Esophagus muscularis mucosa (tissue), 4 donors: Measurements from ENCODE around the gene PSORS1C1. TPM values are rescaled to one million over a fixed set of nuclear protein-coding genes. Genes with fewer than 3 reads are reported as not detected.
A peak's percentile ranks its signal among the peaks of the same experiment; 100 is the strongest.

Experiments
- DNase-seq: peaks from one replicate; pipeline ENCODE4 v3.0.0-alpha.2; 2017; ENCODE audit errors: extremely low spot score
- H3K27ac ChIP-seq, 4 donors: fragments of 200-600 bp; sonication (generic); replicated peaks in 1 of 4; 1 replicate in 3 of 4; 2 replicates in 1 of 4; pipeline ENCODE4 v1.5.1; 2016 to 2019; ENCODE audit warnings: mild to moderate bottlenecking in 1 of 4
- H3K27me3 ChIP-seq, 4 donors: fragments of 200-600 bp; sonication (generic); one replicate each; pipeline versions ENCODE4 v1.5.1 to v1.6.0; 2016 to 2019
- H3K36me3 ChIP-seq, 4 donors: fragments of 200-600 bp; sonication (generic); one replicate each; pipeline ENCODE4 v1.5.1; 2016 to 2019
- H3K4me1 ChIP-seq, 4 donors: fragments of 200-600 bp; sonication (generic); one replicate each; pipeline ENCODE4 v1.5.1; 2016 to 2019
- H3K4me3 ChIP-seq, 4 donors: fragments of 200-600 bp; sonication (generic); 1 replicate in 2 of 4; 2 replicates in 2 of 4; pipeline ENCODE4 v1.5.1; 2016 to 2019; ENCODE audit warnings: mild to moderate bottlenecking in 4 of 4, moderate library complexity in 1 of 4
- H3K9me3 ChIP-seq, 4 donors: fragments of 200-600 bp; sonication (generic); 1 replicate in 3 of 4; 2 replicates in 1 of 4; pipeline ENCODE4 v1.5.1; 2016 to 2019
- CTCF ChIP-seq, 3 experiments: fragments of 200-600 bp in 2 of 3; fragments of 450-650 bp in 1 of 3; sonication (generic) in 2 of 3; IDR thresholded peaks; one replicate each; pipeline ENCODE4 v1.5.1; 2017 to 2019; ENCODE audit warnings: antibody characterized with exemption in 3 of 3, mild to moderate bottlenecking in 2 of 3, moderate library complexity in 1 of 3
- EP300 ChIP-seq: sonication (generic); formaldehyde crosslinking; IDR thresholded peaks from one replicate; pipeline ENCODE4 v1.6.1; 2017; ENCODE audit warnings: antibody characterized with exemption
- POLR2A ChIP-seq: fragments of 450-650 bp; IDR thresholded peaks from one replicate; pipeline ENCODE4 v1.6.1; 2017; ENCODE audit warnings: antibody characterized with exemption, moderate library complexity, mild to moderate bottlenecking, low read depth
- POLR2AphosphoS5 ChIP-seq, 2 donors: sonication (generic); formaldehyde crosslinking; IDR thresholded peaks; one replicate each; pipeline ENCODE4 v1.6.1; 2017; ENCODE audit warnings: antibody characterized with exemption in 2 of 2
- WGBS: methylation state at CpG from one replicate; pipeline ENCODE4 v1.1.5; 2018; 5-methylcytosine and 5-hydroxymethylcytosine counted together
- intact Hi-C: fragments of 100-400 bp; cut with DNase I; formaldehyde crosslinking; loops from one replicate; pipeline ENCODE4 v1.15.1; 2023
- total RNA-seq, 4 donors: library from RNA; depleted of rRNA; stranded (reverse); fragments of >200 nt; gene quantifications; one replicate each; pipeline versions ENCODE4 v1.1.0 to v1.2.1, GENCODE V29; 2016

PSORS1C1 gene
- total RNA-seq, 4 donors from 2014 or later: 0.34 to 1.2 (median 1.1) TPM

- no peak overlapping the region for H3K4me3 ChIP-seq
- no peaks in the 10 kb centered on the region for H3K36me3 ChIP-seq
- peak overlapping the region in 1 of 4 donors; percentile 6 for H3K27ac ChIP-seq
- H3K4me1 ChIP-seq: peaks cover 22 to 51% (median 29%) of the 10 kb centered on the region in 4 donors
- DNase-seq: no peak
- no peaks in the 10 kb centered on the region for H3K9me3 ChIP-seq
- no peaks in the 10 kb centered on the region for H3K27me3 ChIP-seq
- no peak for TF ChIP-seq POLR2AphosphoS5 (IDR thresholded peaks at IDR 0.05)
- TF ChIP-seq CTCF (IDR thresholded peaks at IDR 0.05): no peak
- TF ChIP-seq POLR2A: no peak
- no peak for TF ChIP-seq EP300
- intact Hi-C loops: no loop called here
- WGBS: 69% methylated on average over 8 of the region's 12 CpGs
Observed at GRCh38 chr6:31125586-31126363, 11.2 kb downstream of the PSORS1C1 start.

- no peak for TF ChIP-seq POLR2AphosphoS5 (IDR thresholded peaks at IDR 0.05)
- TF ChIP-seq CTCF (IDR thresholded peaks at IDR 0.05): no peak
- TF ChIP-seq POLR2A: no peak
- no peak for TF ChIP-seq EP300
- WGBS: 76% methylated on average over 16 of the region's 16 CpGs
- intact Hi-C loops: no loop called here
Observed at GRCh38 chr6:31126396-31127175, 12.0 kb downstream of the PSORS1C1 start.

DNA sequence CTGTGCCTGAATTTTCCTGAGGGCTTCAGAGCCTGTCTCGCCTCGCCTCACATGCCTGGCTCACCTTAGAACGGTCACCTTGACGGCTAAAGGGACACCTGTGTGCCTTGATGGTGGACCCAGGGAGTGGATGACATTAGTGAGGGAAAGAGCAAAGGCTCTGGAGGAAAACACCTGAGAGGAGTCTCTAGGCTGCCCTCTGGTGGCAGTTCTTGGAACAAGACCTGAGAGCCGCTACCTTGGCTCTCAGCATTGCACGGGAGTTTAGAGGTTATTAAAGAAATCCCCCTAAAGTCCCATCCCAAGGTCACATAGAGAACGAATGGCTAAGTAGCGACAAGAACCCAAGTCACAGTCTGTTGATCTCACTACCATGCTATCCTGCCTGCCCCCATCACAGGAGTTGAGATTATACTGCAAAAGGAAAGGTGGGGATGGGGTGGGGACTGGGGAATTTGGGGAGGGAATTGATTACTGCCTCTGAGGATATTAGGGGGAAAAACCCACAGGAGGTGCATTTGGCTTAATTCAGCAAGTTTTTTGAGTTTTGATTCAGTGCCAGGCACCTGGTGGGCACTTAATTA lies 13.6 kb downstream of the PSORS1C1 start:
- H3K9me3 ChIP-seq: no peaks in the 10 kb centered on the region
- H3K4me3 ChIP-seq: no peak overlapping the region
- no peak overlapping the region for H3K27ac ChIP-seq
- no peak for DNase-seq
- H3K27me3 ChIP-seq: no peaks in the 10 kb centered on the region
- intact Hi-C loops: no loop called here
- peaks cover 6 to 34% (median 19%) of the 10 kb centered on the region in 4 donors for H3K4me1 ChIP-seq
- 11% methylated on average over 8 of the region's 8 CpGs for WGBS
- no peak for TF ChIP-seq POLR2A
- peak; percentile 72 to 91 (median 78) for TF ChIP-seq CTCF (IDR thresholded peaks at IDR 0.05)
- no peaks in the 10 kb centered on the region for H3K36me3 ChIP-seq

More at GRCh38 chr6:31126396-31127175, 12.0 kb downstream of the PSORS1C1 start:
- Histone ChIP-seq H3K4me3 (no peak overlapping the region), H3K27ac (no peak overlapping the region), H3K9me3 (no peaks in the 10 kb centered on the region), H3K27me3 (no peaks in the 10 kb centered on the region), H3K4me1 (peaks cover 22 to 50% (median 29%) of the 10 kb centered on the region in 4 donors), H3K36me3 (no peaks in the 10 kb centered on the region)
- no peak for DNase-seq

GRCh38 chr6:31129130-31129529 lies 14.5 kb downstream of the PSORS1C1 start:
- Histone ChIP-seq H3K36me3 (no peaks in the 10 kb centered on the region), H3K4me3 (no peak overlapping the region), H3K9me3 (no peaks in the 10 kb centered on the region), H3K27me3 (no peaks in the 10 kb centered on the region), H3K27ac (no peak overlapping the region), H3K4me1 (peaks cover 3 to 26% (median 15%) of the 10 kb centered on the region in 4 donors)
- intact Hi-C loops: no loop called here
- WGBS: 73% methylated on average over 4 of the region's 4 CpGs
- DNase-seq: no peak
- TF ChIP-seq EP300: no peak
- TF ChIP-seq POLR2AphosphoS5 (IDR thresholded peaks at IDR 0.05): no peak
- no peak for TF ChIP-seq POLR2A
- TF ChIP-seq CTCF (IDR thresholded peaks at IDR 0.05): no peak
